NCI-H345 treated with DMSO at 0.1 percent for 48 hours (cell line): ENCODE data around the gene C2CD3.
"Not testable (repeated sequence)": the region's sequence is repeated elsewhere in the genome, so short reads cannot be mapped to it uniquely, and the experiment has no call there.

Experiments used
- DNase-seq: peaks from one replicate; lab custom pipeline; 2025; ENCODE audit not compliant: unreplicated experiment; lab: John Stamatoyannopoulos, UW

Gene C2CD3

DNA sequence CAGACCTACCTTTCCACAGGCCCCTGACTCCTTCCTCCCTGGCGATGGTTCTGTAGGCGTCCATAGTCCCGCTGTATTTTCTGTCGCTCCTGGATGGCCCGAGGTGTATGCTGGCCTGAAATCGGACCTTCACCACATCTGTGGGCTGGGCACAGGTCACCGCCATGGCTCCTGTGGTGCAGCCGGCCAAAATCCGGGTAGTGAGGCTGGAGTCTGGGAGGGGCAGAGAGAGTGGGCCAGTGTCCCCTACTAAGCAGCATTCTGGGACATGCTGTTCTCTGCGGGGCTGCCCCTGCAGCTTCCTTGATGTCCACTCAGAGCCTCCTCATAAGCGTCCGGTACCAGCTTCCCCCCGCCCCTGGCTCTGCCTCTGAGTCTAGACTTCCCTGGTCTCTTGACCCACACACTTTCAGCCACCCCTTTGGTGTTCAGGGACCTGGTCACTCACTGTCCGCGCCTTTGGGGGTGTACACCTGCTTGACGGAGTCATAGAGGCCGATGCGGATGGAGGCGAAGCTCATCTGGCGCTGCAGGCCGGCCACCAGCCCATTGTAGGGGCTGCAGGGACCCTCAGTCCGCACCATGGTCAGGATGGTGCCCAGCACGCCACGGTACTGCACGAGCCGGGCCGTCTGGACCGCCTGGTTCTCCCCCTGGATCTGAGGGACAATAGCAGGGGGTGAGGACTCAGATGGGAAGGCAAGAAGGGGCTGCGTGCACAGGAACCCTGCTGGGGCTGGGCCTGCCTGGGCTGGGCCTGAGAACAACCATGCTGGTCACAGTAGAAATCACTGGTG is 164.9 kb downstream of the C2CD3 start:
- no peak for DNase-seq

GRCh38 chr11:74004759-74005615 is 165.8 kb downstream of the C2CD3 start:
- DNase-seq = no peak

DNA sequence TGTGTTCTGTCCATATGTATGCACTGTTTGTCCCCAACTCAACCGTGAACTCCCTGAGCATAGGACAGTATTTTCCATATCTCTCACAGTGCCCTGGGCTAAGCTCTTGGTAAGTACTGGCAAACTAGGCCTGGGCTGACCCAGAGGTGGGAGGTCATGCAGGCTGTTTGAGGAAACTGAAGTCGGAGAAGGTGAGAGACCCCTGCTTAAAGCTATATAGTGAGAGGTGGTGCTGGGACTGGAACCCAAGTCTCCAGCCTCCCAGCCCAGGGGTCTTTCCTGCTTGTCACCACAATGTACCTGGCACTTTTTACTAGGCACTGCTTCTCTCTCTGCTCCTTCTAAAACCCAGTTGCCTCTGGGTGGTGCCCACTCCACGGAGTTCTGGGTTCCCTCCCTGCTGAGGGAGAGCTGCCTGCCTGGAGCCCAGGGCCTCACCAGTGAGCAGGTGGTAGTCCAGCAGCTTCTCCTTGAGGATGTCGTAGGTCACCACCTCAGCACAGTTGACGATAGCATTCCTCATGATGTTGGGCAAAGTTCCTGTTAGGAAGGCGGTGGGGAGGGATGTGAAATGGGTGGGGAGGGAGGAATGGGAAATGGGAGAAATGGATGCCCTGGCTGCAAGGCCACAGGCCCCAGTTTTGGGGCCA is 166.6 kb downstream of the C2CD3 start:
- DNase-seq = no peak

DNA sequence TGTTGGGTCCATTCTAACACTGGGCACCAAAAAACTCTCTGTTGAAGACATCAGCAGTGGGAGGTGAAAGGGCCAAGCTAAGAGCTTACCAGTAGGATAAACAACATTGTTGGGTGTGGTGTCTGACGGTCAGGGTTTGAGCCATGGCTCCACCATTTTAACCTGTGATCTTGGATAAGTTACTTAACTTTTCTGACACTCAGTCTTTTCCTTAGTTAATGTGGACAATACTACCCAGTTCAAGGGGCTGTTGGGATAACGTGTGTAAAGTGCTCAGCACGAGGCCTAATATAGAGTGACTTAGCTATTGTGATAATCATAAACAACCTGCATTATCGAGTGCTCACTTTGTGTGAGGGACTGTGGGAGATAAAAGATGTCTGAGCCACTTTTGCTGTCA is 168.0 kb downstream of the C2CD3 start:
- no peak for DNase-seq

GRCh38 chr11:74001822-74002286 is 168.9 kb downstream of the C2CD3 start:
- no peak for DNase-seq

GRCh38 chr11:74000307-74001133 is 170.3 kb downstream of the C2CD3 start:
- peak; percentile 32 for DNase-seq

DNA sequence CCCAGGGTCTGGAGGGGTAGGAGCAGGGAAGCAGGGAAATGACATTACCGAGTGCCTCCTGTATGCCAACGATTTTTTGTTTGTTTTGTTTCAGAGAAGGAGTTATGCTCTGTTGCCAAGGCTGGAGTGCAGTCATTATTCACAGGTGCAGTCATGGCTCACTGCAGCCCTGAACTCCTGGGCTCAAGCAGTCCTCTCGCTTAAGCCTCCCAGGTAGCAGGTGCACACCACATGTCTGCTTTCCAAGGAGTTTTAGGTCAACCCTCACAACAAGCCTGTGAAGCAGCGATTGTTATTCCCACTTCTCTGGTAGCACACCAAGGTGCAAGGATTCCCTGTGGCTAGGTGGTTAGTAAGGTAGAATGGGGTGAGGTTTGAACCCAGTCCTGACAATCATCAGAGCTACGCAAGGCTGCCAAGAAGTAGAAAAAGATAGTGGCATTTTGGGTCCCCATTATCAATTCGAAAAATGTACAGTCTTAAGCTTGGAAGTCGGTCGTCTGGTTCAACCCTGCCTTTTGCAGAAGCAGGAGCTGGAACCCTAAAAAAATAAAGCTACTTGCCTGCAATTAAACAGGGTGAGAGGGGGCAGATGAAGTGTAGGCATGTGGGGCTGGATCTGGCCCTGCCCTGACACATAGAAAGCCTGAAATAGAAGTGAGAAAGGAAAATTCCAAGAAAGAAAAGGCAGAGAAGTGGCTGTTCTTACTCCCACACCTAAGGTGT is 171.1 kb downstream of the C2CD3 start:
- peak; percentile 97 for DNase-seq

DNA sequence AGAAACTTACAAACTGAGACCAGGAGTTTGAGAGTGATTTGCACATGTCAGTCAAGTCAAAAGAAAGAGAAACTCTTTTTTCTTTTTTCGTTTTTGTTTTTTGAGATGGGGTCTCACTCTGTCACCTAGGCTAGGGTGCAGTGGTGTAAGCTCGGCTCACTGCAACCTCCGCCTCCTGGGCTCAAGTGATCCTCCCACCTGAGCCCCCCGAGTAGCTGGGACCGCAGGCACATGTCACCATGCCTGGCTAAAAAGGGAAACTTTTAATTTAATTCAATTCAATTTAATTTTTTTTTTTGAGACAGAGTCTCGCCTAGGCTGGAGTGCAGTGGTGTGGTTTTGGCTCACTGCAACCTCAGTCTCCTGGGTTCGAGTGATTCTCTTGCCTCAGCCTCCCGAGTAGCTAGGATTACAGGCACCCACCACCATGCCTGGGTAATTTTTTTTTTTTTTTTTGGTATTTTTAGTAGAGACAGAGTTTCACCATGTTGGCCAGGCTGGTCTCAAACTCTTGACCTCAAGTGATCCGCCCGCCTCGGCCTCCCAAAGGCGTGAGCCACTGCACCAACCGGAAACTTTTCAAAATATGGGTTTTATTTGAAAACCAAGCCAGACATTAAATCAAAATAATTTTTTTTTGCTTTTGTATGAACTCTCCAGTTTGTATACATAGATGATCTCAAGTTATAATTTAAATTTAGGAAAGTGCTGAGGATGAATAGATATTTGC is 171.8 kb downstream of the C2CD3 start:
- DNase-seq = no peak

DNA sequence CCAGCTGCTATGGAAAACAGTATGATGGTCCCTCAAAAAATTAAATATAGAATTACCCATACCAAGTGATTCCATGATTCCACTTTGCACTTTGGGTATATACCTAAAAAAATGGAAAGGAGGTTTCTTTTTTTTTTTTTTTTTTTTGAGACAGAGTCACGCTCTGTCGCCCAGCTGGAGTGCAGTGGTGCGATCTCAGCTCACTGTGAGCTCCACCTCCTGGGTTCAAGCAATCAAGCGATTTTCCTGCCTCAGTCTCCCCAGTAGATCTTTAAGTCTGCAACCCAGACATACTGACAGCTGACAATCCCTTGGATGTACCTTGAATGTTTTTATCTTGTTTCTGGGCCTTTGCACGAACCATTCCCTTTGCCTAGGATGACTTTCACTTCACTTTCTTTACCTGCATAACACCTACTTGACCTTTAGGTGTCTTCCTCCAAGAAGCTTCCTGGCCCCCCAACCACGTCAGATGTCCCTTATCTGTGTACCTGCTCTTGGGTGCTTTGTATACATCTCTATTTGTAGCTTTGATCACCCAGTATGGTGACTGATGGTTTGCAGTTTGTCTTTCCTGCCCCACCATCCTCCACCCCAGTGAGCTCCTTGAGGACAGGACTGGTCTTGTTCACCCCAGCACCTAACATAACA is 173.6 kb downstream of the C2CD3 start:
- DNase-seq = no peak

DNA sequence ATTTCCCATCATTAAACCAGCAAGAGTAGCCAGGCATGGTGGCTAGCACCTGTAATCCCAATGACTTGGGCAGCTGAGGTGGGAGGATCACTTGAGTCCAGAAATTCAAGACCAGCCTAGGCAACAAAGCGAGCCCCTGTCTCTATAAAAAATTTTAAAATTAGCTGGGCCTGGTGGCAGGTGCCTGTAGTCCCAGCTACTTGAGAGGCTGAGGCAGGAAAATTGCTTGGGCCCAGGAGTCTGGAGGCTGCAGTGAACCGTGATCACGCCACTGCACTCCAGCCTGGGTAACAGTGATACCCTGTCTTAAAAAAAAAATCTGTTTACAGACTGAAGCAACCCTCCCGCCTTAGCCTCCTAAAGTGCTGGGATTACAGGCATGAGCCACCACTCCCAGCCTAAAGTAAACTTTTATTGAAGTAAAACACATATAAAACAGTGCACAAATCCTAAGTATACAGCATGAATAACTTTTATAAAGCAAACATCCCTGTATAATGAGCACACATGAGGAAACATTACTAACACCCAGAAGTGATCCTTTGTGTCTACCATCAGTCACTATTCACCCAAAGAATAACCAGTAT is 174.5 kb downstream of the C2CD3 start:
- DNase-seq = no peak

DNA sequence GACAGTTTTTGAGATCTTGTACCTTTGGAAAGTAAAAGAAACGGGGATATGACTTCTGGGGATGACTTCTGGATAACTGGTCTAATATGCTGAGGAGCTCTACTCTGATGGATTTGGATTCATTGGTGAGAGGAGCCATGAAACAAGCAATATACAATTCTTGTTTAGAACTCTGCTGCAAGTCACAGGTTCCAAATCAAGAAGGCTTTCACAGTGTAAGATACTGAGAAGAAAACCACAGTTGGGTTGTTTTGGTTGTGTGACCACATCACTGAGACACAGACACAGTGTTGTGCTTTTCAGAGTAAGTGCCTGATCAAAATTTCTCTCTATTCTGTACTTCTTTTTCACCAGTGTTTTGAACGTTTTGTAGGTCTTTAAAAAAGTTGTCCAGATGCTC is 175.1 kb downstream of the C2CD3 start:
- DNase-seq = no peak

DNA sequence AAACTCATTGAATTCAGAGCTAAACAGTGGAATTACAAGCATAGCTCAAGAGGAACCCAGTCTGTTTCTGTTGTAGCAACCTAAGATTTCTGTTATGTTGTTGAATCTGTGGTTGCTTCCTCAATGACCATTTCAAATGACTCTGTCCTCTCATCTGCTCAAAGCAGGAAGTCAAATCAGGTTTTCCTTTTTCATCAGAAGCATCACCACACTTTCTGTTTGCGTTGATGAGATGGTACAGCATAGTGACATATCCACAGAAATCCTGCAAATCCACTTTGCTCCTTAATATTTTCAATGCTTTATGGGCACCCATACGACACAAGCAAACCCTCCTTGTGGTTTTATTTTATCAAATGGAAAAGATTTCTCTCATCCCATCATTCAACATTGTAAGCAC is 175.6 kb downstream of the C2CD3 start:
- no peak for DNase-seq

DNA sequence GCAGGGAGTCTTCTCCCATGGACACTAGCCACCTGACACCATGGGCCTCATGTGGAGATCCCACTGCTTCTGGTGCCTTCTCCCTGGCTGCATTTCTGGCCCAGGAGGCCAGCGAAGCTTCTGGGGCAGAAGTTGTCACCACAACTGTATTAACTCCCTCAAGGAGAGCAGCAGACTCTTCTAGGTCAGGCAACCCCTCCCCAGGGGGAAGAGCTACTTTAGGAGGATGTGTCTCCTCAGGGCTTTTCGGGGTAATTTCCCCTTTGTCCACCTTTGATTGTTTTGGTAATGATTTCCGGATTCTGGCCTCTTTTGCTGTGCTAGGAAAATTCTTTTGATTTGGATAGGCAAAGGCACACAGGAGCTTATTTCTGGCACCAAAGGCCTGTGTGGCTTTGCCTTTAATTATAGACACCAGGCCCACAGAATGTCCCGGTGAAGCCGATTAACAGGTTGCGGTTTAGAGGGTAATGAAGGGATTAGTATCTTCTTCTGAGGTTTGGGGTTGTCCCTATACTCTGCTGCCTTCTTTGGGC is 179.3 kb downstream of the C2CD3 start:
- DNase-seq = no peak

GRCh38 chr11:73990730-73991129 is 180.1 kb downstream of the C2CD3 start:
- peak; percentile 18 for DNase-seq

- DNase-seq = no peak
These were observed 181.6 kb downstream of the C2CD3 start for GRCh38 chr11:73989156-73989555.

- no peak for DNase-seq
These were observed 182.6 kb downstream of the C2CD3 start for GRCh38 chr11:73988227-73988626.

DNA sequence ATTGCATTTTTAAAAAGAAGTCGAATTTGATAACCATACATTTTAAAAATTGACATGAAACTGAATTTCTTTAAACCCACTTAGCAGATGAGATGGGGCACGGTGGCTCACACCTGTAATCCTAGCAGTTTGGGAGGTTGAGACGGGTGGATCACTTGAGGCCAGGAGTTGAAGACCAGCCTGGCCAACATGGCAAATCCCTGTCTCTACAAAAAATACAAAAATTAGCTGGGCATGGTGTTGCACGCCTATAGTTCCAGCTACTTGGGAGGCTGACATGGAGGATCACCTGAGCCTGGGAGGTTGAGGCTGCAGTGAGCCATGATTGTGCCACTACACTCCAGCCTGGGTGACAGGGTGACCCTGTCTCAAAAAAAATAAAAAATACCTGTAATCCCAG is 185.1 kb downstream of the C2CD3 start:
- not testable (repeated sequence) for DNase-seq
